AG08396 (cell line): ENCODE results near the gene WAPL.

Source experiments
- DNase-seq: peaks from one replicate; pipeline ENCODE4 v3.0.0; 2012; ENCODE audit warnings: low spot score, mixed read lengths

WAPL gene

GRCh38 chr10:86524225-86524962 is 2.8 kb upstream of the WAPL start:
- DNase-seq = no peak

GRCh38 chr10:86523348-86523747 is 1.8 kb upstream of the WAPL start:
- DNase-seq = no peak

- DNase-seq = no peak
Measured at GRCh38 chr10:86522510-86522855, 891 bp upstream of the WAPL start.

- peak; percentile 78 for DNase-seq
Measured at GRCh38 chr10:86520871-86521677, 518 bp downstream of the WAPL start.

GRCh38 chr10:86518781-86519180 is 2.8 kb downstream of the WAPL start:
- DNase-seq = no peak

- DNase-seq = no peak
Measured at GRCh38 chr10:86512137-86512536, 9.5 kb downstream of the WAPL start.

GRCh38 chr10:86511027-86511865 is 10.3 kb downstream of the WAPL start:
- DNase-seq = no peak

GRCh38 chr10:86509145-86509544 is 12.4 kb downstream of the WAPL start:
- DNase-seq = no peak

- no peak for DNase-seq
Measured at GRCh38 chr10:86508217-86508616, 13.4 kb downstream of the WAPL start.

GRCh38 chr10:86506499-86506898 is 15.1 kb downstream of the WAPL start:
- no peak for DNase-seq

GRCh38 chr10:86506062-86506461 is 15.5 kb downstream of the WAPL start:
- no peak for DNase-seq

GRCh38 chr10:86504510-86504909 is 17.1 kb downstream of the WAPL start:
- DNase-seq = no peak

GRCh38 chr10:86500846-86501245 is 20.7 kb downstream of the WAPL start:
- peak; percentile 25 for DNase-seq

- no peak for DNase-seq
Measured at GRCh38 chr10:86498598-86498997, 23.0 kb downstream of the WAPL start.

- DNase-seq = no peak
Measured at GRCh38 chr10:86497621-86498020, 24.0 kb downstream of the WAPL start.

- DNase-seq = no peak
Measured at GRCh38 chr10:86489960-86490612, 31.5 kb downstream of the WAPL start.

- no peak for DNase-seq
Measured at GRCh38 chr10:86489071-86489810, 32.4 kb downstream of the WAPL start.

GRCh38 chr10:86486856-86487255 is 34.7 kb downstream of the WAPL start:
- no peak for DNase-seq

- no peak for DNase-seq
Measured at GRCh38 chr10:86483664-86484063, 37.9 kb downstream of the WAPL start.

- DNase-seq = no peak
Measured at GRCh38 chr10:86481761-86482160, 39.8 kb downstream of the WAPL start.

- DNase-seq = no peak
Measured at GRCh38 chr10:86480571-86480970, 41.0 kb downstream of the WAPL start.
